H9 (cell line): ENCODE measurements around the gene CARD11. TPM values are rescaled to one million over a fixed set of nuclear protein-coding genes. Genes with fewer than 3 reads are reported as not detected.
A peak's percentile ranks its signal among the peaks of the same experiment; 100 is the strongest.

Source experiments
- DNase-seq: peaks from one replicate; pipeline ENCODE4 v3.0.0-alpha.2; 2017
- H2AFZ ChIP-seq: one replicate; pipeline ENCODE4 v1.6.1; 2013; ENCODE audit warnings: mild to moderate bottlenecking, low read length, control low read depth, moderate library complexity
- H2AK5ac ChIP-seq: 2 replicates; pipeline ENCODE4 v1.6.1; 2013; ENCODE audit warnings: low read length, control low read depth, mixed read lengths; ENCODE audit not compliant: insufficient read length
- H2BK120ac ChIP-seq: one replicate; pipeline ENCODE4 v1.6.1; 2013; ENCODE audit warnings: low read depth, mild to moderate bottlenecking, low read length, control low read depth, inconsistent platforms; ENCODE audit not compliant: poor library complexity, severe bottlenecking
- H2BK12ac ChIP-seq: 2 replicates; pipeline ENCODE4 v1.6.1; 2013; ENCODE audit warnings: low read length, control low read depth, mixed read lengths, low read depth; ENCODE audit not compliant: insufficient read length
- H2BK15ac ChIP-seq: 2 replicates; pipeline ENCODE4 v1.6.1; 2013; ENCODE audit warnings: low read depth, low read length, control low read depth
- H2BK20ac ChIP-seq: one replicate; pipeline ENCODE4 v1.6.1; 2013; ENCODE audit warnings: low read depth, mild to moderate bottlenecking, low read length, control low read depth, inconsistent platforms; ENCODE audit not compliant: poor library complexity, severe bottlenecking
- H2BK5ac ChIP-seq: 2 replicates; pipeline ENCODE4 v1.6.1; 2013; ENCODE audit warnings: low read length, control low read depth, mixed read lengths; ENCODE audit not compliant: insufficient read length
- H3K14ac ChIP-seq: 2 replicates; pipeline ENCODE4 v1.6.1; 2013; ENCODE audit warnings: low read length, control low read depth; ENCODE audit not compliant: insufficient read depth
- H3K18ac ChIP-seq: 2 replicates; pipeline ENCODE4 v1.6.1; 2013; ENCODE audit warnings: low read depth, mild to moderate bottlenecking, mixed read lengths, low read length, control low read depth; ENCODE audit not compliant: insufficient read length
- H3K23ac ChIP-seq: 2 replicates; pipeline ENCODE4 v1.6.1; 2013; ENCODE audit warnings: low read length, control low read depth, mixed read lengths, low read depth; ENCODE audit not compliant: insufficient read length
- H3K23me2 ChIP-seq: 2 replicates; pipeline ENCODE4 v1.6.1; 2013; ENCODE audit warnings: low read depth, mild to moderate bottlenecking, mixed read lengths, low read length, control low read depth; ENCODE audit not compliant: insufficient read length, poor library complexity, severe bottlenecking
- H3K27ac ChIP-seq: 2 replicates; pipeline ENCODE4 v1.5.1; 2013; ENCODE audit warnings: low read length, control low read depth, mixed read lengths, low read depth; ENCODE audit not compliant: insufficient read length
- H3K27me3 ChIP-seq: 2 replicates; pipeline ENCODE4 v1.6.1; 2013; ENCODE audit warnings: low read length, control low read depth, inconsistent platforms; ENCODE audit not compliant: insufficient read depth
- H3K4ac ChIP-seq: 2 replicates; pipeline ENCODE4 v1.6.1; 2013; ENCODE audit warnings: low read depth, mild to moderate bottlenecking, control low read depth, inconsistent platforms, low read length, moderate library complexity
- H3K4me1 ChIP-seq: 2 replicates; pipeline ENCODE4 v1.6.1; 2013; ENCODE audit warnings: low read length, control low read depth, inconsistent platforms; ENCODE audit not compliant: insufficient read depth
- H3K4me2 ChIP-seq: 2 replicates; pipeline ENCODE4 v1.6.1; 2013; ENCODE audit warnings: low read length, control low read depth, mixed read lengths; ENCODE audit not compliant: insufficient read length, insufficient read depth
- H3K56ac ChIP-seq: 2 replicates; pipeline ENCODE4 v1.6.1; 2013; ENCODE audit warnings: low read depth, mild to moderate bottlenecking, mixed read lengths, low read length, control low read depth; ENCODE audit not compliant: insufficient read length
- H3K79me1 ChIP-seq: 2 replicates; pipeline ENCODE4 v1.6.1; 2013; ENCODE audit warnings: low read depth, mild to moderate bottlenecking, moderate library complexity, low read length, control low read depth, inconsistent platforms; ENCODE audit not compliant: insufficient read depth, poor library complexity, severe bottlenecking
- H3K79me2 ChIP-seq: 2 replicates; pipeline ENCODE4 v1.6.1; 2013; ENCODE audit warnings: low read length, control low read depth, inconsistent platforms; ENCODE audit not compliant: insufficient read depth
- H3K9ac ChIP-seq: 2 replicates; pipeline ENCODE4 v1.6.1; 2013; ENCODE audit warnings: low read length, control low read depth, mixed read lengths; ENCODE audit not compliant: insufficient read length; ENCODE audit errors: extremely low read depth
- H3K9me3 ChIP-seq: one replicate; pipeline ENCODE4 v1.6.1; 2013; ENCODE audit warnings: low read depth, low read length, inconsistent platforms; ENCODE audit not compliant: control insufficient read depth
- H3T11ph ChIP-seq: one replicate; pipeline ENCODE4 v1.6.1; 2013; ENCODE audit warnings: mild to moderate bottlenecking, low read length, control low read depth, inconsistent platforms
- H4K20me1 ChIP-seq: one replicate; pipeline ENCODE4 v1.6.1; 2013; ENCODE audit not compliant: control insufficient read depth, insufficient read length, insufficient read depth
- H4K5ac ChIP-seq: 2 replicates; pipeline ENCODE4 v1.6.1; 2013; ENCODE audit warnings: low read depth, mild to moderate bottlenecking, mixed read lengths, low read length, control low read depth; ENCODE audit not compliant: insufficient read length
- H4K8ac ChIP-seq: replicated peaks from 2 replicates; pipeline ENCODE4 v1.6.1; 2013; ENCODE audit warnings: low read length, control low read depth, mixed read lengths, low read depth; ENCODE audit not compliant: insufficient read length
- H4K91ac ChIP-seq: 2 replicates; pipeline ENCODE4 v1.6.1; 2013; ENCODE audit warnings: low read depth, mild to moderate bottlenecking, moderate library complexity, mixed read lengths, low read length, control low read depth; ENCODE audit not compliant: insufficient read length
- H3K27ac Mint-ChIP-seq, 3 experiments: 2 replicates in 2 of 3; 3 replicates in 1 of 3; pipeline ENCODE4 v1.8.0; 2020 to 2021; ENCODE audit warnings: mixed read lengths in 3 of 3, mild to moderate bottlenecking in 1 of 3, moderate library complexity in 1 of 3
- H3K27me3 Mint-ChIP-seq: 2 replicates; pipeline ENCODE4 v1.8.0; 2021; ENCODE audit warnings: low read depth, mild to moderate bottlenecking, moderate library complexity, mixed read lengths
- H3K36me3 Mint-ChIP-seq, 3 experiments: 2 replicates in 2 of 3; 3 replicates in 1 of 3; pipeline ENCODE4 v1.8.0; 2020 to 2021; ENCODE audit warnings: low read depth in 3 of 3, mixed read lengths in 3 of 3; ENCODE audit not compliant: insufficient read depth in 1 of 3
- H3K4me1 Mint-ChIP-seq, 2 experiments: 2 replicates each; pipeline ENCODE4 v1.8.0; 2020; ENCODE audit warnings: mixed read lengths in 2 of 2
- H3K4me3 Mint-ChIP-seq, 2 experiments: 2 replicates in 1 of 2; 3 replicates in 1 of 2; pipeline ENCODE4 v1.8.0; 2020 to 2021; ENCODE audit warnings: mild to moderate bottlenecking in 2 of 2, mixed read lengths in 2 of 2, moderate library complexity in 1 of 2
- H3K9me3 Mint-ChIP-seq, 2 experiments: 2 replicates in 1 of 2; 3 replicates in 1 of 2; pipeline ENCODE4 v1.8.0; 2020; ENCODE audit warnings: mild to moderate bottlenecking in 2 of 2, mixed read lengths in 2 of 2, moderate library complexity in 1 of 2
- WGBS: extraction: QIAGEN DNeasy Blood & Tissue Kit; methylation state at CpG from one replicate; pipeline ENCODE4 v1.1.7; 2013; ENCODE audit warnings: missing lambda C conversion rate, low lambda C conversion rate, mixed read lengths; ENCODE audit not compliant: insufficient read length; ENCODE audit errors: extremely low coverage; 5-methylcytosine and 5-hydroxymethylcytosine counted together
- total RNA-seq: library from RNA; stranded (reverse); gene quantifications from 2 replicates; pipeline ENCODE4 v1.2.1, GENCODE V29; 2021
- TF ChIP-seq, protein P1 (sequence below): fragments of 200-600 bp; sonication (generic); conservative IDR thresholded peaks from 3 replicates; pipeline ENCODE4 v1.8.0; 2021; ENCODE audit warnings: antibody characterized with exemption, mild to moderate bottlenecking

Gene CARD11
- total RNA-seq, 1 experiment from 2014 or later = 20.0 TPM

DNA sequence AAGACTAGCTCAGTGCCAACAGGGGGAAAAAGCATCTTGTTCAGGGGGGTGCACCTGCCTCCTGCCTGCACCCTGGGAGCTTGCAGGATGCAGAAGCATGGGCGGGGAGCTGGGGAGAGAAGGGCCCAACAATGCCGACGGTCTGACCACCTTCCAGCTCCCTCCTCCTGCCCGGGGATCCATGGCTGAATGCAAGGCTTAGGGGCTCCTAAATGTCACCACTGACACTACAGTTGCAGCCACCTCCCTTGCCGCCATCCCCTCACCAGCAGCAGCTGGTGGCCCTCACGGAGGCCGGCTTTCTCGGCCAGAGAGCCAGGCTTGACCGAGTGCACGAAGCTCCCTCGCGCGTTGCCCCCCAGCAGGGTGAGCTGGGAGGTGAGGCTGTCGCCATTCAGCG is 120.8 kb downstream of the CARD11 start:
- Histone ChIP-seq H2BK12ac (no peak overlapping the region), H3K4me2 (no peak overlapping the region), H3K9ac (no peak overlapping the region), H3K56ac (no peak overlapping the region), H3K27ac (no peak overlapping the region), H2BK15ac (no peak overlapping the region), H4K5ac (no peak overlapping the region), H3K23me2 (no peaks in the 10 kb centered on the region), H3K14ac (no peak overlapping the region), H2BK5ac (no peak overlapping the region), H2BK120ac (no peak overlapping the region), H2AK5ac (no peak overlapping the region), H3K4me1 (no peaks in the 10 kb centered on the region), H2AFZ (no peak overlapping the region), H3K23ac (no peak overlapping the region), H2BK20ac (no peak overlapping the region), H3K18ac (no peak overlapping the region), H4K20me1 (no peaks in the 10 kb centered on the region), H3K9me3 (no peaks in the 10 kb centered on the region), H3K79me2 (no peaks in the 10 kb centered on the region), H3K79me1 (no peaks in the 10 kb centered on the region), H3K4ac (no peak overlapping the region), H4K8ac (no peak overlapping the region), H3K27me3 (no peaks in the 10 kb centered on the region), H3T11ph (no peak overlapping the region), H4K91ac (no peak overlapping the region)
- Mint-ChIP-seq H3K9me3 (peaks cover 0 to 2% of the 10 kb centered on the region in 2 experiments; a peak in 1 of 5 replicates), H3K36me3 (peaks cover 0 to 23% (median 11%) of the 10 kb centered on the region in 3 experiments; a peak in 6 of 7 replicates), H3K27ac (peak overlapping the region in 2 of 3 experiments; percentile 25 to 31; a peak in 2 of 7 replicates), H3K27me3 (no peaks in the 10 kb centered on the region), H3K4me1 (peaks cover 0 to 7% of the 10 kb centered on the region in 2 experiments; a peak in 2 of 4 replicates), H3K4me3 (no peak overlapping the region)
- DNase-seq = no peak
- TF ChIP-seq, protein P1, sequence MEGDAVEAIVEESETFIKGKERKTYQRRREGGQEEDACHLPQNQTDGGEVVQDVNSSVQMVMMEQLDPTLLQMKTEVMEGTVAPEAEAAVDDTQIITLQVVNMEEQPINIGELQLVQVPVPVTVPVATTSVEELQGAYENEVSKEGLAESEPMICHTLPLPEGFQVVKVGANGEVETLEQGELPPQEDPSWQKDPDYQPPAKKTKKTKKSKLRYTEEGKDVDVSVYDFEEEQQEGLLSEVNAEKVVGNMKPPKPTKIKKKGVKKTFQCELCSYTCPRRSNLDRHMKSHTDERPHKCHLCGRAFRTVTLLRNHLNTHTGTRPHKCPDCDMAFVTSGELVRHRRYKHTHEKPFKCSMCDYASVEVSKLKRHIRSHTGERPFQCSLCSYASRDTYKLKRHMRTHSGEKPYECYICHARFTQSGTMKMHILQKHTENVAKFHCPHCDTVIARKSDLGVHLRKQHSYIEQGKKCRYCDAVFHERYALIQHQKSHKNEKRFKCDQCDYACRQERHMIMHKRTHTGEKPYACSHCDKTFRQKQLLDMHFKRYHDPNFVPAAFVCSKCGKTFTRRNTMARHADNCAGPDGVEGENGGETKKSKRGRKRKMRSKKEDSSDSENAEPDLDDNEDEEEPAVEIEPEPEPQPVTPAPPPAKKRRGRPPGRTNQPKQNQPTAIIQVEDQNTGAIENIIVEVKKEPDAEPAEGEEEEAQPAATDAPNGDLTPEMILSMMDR = no peak
- no CpG with 5 or more reads among the region's 15 CpGs for WGBS
